Stimulated activated naive CD4-positive, alpha-beta T cell treated with Interleukin-2 at 50 U/mL for 16 hours (primary cell): ENCODE measurements around the gene ZNF598.
"Not testable (repeated sequence)": the region's sequence is repeated elsewhere in the genome, so short reads cannot be mapped to it uniquely, and the experiment has no call there.

Source experiments
- DNase-seq: peaks from one replicate; lab custom pipeline; 2025; lab: John Stamatoyannopoulos, UW

The ZNF598 gene

DNA sequence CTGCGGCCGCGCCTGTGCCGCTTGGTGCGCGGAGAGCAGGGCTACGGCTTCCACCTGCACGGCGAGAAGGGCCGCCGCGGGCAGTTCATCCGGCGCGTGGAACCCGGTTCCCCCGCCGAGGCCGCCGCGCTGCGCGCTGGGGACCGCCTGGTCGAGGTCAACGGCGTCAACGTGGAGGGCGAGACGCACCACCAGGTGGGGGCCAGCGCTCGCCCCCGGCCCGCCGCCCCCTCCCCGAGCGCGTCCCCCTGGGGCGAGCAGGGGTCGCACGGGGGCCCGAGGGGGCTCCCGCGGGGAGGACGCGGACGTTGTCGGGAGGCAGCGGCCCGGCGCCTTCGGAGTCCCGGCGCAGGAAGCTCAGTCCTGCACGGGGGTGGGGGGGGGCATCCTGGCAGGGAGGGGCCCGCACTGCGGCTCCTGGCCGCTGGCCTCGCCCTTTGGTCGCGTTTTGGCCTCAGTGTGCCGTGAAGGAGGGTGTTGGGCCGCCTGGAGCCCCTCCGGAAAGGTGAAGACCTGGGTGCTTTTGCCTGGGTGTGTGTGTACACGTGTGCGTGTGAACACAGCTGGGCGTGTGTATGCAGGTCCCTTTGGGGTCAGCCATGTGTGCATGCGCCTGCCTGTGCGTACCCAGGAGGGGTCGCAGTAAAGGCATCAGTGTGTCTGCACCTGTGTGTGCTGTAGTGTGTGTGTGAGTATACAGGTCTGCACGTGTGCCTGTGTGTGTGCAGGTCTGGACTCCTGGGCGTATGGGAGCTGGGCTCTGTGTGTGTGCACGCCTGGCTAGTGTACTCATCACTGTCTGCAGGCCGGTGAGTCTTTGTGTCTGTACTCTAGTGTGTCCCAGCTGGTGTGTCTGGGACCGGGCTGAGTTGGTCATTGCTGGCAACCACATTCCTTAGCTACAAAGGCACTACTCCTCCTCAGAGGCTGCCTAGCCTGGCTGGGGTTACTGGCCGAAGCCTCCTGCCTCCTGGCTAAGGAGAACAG is 17.7 kb upstream of the ZNF598 start:
- no peak for DNase-seq

DNA sequence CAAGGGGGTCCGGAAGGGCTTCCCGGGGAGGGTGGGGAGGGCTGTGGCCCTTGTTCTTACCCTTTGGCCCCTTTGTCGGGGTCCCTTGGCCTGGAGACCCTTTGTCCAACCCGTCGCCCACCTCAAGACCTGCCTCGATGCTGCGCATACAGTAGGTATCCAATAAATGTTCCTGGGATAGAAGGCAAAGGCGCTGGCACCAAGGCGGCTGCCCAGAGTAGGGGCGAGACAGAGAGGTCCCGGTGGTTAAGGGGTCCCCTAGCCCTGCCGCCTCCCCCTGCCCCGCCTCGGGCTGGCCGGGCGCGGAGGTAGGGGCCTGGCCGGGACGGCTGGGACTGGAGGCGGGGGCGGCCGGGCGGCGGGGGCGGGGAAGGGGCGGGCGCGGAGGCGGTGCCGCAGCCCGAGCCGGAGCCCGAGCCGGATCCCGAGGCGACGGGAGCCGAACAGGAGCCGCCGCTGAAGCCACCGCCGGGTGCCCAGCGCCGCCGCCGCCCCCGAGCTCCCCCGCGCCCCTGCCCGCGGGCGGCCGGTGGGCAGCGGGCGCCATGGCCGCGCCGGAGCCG is 16.9 kb upstream of the ZNF598 start, which contains the start of gene NHERF2:
TSS of gene NHERF2 (plus strand) at position 442 of the 563 bp plus-strand sequence. CDS start at position 546, 104 bp downstream.
- DNase-seq = no peak

DNA sequence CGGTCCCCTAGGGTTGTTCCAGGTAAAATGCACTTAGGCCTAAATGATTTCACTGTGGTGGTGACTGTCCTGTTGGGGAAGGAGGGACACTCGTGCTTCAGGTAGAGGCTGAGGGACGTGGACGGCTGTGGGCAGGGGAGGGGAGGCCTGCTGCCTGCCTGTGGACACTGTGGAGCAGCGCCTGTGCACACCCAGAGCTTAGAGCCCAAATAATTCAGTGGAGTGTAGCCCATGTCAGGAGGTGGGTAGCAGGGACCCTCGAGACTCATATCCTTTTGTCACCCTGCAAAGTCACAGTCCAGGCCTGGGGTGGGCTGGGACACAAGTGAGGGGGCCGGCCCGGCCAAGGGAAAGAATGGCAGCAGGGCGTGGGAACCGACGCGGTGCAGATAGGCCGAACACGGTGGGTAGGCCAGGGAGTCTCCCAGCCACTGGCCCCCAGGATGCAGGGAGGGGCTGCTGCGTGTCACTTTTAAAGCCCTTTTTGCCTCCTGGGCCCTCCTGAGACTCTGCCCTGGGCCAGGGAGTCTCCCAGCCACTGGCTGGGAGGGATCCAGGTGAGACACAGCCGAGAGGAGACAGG is 16.3 kb upstream of the ZNF598 start:
- DNase-seq = no peak

- DNase-seq = no peak
Measured at GRCh38 chr16:2025251-2025650, 15.6 kb upstream of the ZNF598 start.

GRCh38 chr16:2024032-2024420 is 14.4 kb upstream of the ZNF598 start:
- no peak for DNase-seq

- peak; percentile 89 for DNase-seq
Measured at GRCh38 chr16:2023092-2024031, 13.7 kb upstream of the ZNF598 start.

DNA sequence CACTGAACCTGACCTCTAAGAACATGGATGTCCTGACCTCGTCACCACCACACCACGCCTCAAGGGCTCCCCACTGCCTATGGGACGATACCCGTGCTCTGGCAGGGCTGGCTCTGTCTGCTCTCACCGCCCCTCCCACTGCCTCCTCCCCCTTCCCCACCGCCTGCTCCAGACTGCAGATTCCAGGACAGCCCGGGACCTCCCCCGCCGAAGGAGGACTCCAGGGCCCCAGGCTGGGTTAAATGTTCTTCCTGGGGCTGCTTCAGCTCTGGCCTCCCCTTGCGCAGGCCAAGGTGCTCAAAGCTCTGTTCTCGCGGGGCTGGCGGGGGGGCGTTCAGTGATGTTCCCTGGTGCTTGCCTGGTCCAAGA is 13.1 kb upstream of the ZNF598 start:
- no peak for DNase-seq

- DNase-seq = no peak
Measured at GRCh38 chr16:2019921-2020831, 10.6 kb upstream of the ZNF598 start.

GRCh38 chr16:2019518-2019920 is 9.9 kb upstream of the ZNF598 start, which contains the start of gene NPW:
TSS of gene NPW (plus strand) at chr16:2019785.
- DNase-seq = no peak

DNA sequence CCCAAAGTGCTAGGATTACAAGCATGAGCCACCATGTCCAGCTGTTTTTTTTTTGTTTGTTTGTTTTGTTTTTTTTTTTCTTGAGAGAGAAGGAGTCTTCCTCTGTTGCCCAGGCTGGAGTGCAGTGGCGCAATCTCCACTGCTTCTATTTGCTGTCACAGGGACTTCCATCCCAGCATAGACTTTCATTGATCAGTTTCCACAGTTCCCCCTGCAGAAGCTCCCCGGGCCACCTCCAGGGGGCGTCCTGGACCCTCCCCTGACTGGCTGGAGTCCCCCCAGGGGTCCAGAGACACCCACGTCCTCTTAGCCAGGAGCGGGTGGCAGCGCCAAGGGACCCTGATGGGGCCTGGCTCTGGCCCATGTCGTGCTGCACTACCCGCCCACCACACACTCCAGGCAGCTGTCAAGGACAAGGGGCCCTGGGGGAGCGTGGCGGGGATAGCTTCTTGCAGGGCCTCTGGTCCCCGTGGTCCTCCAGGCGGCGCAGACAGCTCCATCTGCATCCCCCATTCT is 6.8 kb upstream of the ZNF598 start:
- DNase-seq = no peak

DNA sequence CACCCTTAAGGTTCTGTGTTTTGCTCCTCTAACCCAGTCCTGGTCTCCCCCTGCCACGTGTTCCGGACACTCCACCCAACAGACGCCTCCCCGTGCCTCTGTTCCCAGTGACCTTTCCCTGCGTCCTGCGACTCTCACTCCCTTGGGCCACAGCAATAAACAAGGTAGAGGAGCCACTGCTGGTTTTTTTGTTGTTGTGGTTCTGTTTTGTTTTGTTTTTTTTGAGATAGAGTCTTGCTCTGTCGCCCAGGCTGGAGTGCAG is 6.3 kb upstream of the ZNF598 start:
- no peak for DNase-seq

GRCh38 chr16:2015117-2015946 is 5.7 kb upstream of the ZNF598 start:
- DNase-seq = no peak

DNA sequence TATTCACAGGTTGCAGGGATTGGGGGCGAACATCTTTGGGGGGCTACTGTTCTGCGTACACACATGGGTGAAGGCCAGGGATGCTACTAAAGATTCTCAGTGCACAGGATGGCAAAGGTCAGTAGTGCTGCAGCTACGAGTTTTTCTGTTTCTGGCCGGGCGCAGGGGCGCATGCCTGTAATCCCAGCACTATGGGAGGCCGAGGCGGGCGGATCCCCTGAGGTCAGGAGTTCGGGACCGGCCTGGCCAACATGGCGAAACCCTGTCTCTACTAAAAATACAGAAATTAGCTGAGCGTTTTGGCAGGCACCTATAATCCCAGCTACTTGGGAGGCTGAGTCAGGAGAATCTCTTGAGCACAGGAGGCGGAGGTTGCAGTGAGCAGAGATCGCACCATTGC is 3.9 kb upstream of the ZNF598 start:
- no peak for DNase-seq

DNA sequence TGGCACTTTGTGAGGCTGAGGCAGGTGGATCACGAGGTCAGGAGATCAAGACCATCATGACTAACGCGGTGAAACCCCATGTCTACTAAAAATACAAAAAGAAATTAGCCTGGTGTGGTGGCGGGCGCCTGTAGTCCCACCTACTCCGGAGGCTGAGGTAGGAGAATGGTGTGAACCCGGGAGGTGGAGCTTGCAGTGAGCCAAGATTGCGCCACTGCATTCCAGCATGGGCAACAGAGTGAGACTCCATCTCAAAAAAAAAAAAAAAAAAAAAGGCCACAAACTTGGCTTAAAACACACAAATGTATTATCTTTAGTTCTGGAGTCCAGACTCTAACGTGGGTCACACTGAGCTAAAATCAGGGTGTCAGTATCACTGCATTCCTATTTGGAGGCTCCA is 2.1 kb upstream of the ZNF598 start:
- DNase-seq = not testable (repeated sequence)

GRCh38 chr16:2009164-2009711 is 383 bp downstream of the ZNF598 start:
- DNase-seq = no peak

GRCh38 chr16:2008631-2009163 is 924 bp downstream of the ZNF598 start:
- DNase-seq = no peak

- no peak for DNase-seq
Measured at GRCh38 chr16:2008009-2008526, 1.6 kb downstream of the ZNF598 start.

DNA sequence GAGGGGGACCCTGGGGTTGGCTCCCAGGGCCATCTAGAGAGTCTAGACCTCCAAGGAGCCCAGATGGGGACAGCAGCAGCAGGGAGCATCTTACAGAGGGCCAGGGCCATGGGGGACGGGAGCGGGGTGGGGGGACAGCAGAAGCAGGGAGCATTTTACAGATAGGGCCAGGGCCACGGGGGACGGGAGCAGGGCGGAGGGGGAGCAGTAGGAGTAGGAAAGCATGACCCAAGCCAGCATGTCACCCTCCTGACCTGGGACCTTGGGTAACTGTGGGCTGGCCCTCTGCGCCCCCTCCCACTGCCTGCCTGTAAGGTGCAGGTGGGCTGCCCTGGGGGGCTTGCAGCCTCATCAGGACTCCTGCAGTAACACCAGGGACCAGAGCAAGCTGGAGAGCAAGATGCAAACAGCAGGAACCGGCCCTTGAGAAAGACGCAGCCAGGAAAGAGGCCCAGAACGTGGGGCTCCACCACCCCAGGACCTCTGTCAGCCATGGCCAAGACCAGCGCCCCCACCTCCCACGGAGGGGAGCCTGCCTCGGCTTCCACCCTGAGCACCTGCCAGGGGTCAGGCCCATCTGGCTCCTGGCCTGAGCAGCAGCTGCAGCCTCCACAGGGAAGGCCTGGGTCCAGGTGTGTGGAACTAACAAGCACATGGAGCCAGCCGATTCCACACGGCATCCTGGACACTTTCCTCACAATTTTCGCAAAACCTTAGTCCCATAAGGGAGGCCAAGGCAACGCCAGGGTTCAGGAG is 2.4 kb downstream of the ZNF598 start:
- DNase-seq = no peak
